ENCODE measurements around the gene MGLL.
"Not testable (repeated sequence)": the region's sequence is repeated elsewhere in the genome, so short reads cannot be mapped to it uniquely, and the experiment has no call there.

MGLL gene

GRCh38 chr3:127711021-127711695 lies 111.2 kb downstream of the MGLL start:
- in situ Hi-C loops (cut with MboI; ENCODE audit: low sequenced_read_pairs) = no loop called here

GRCh38 chr3:127710155-127710941 lies 112.0 kb downstream of the MGLL start:
- in situ Hi-C loops (cut with MboI; ENCODE audit: low sequenced_read_pairs) = no loop called here

DNA sequence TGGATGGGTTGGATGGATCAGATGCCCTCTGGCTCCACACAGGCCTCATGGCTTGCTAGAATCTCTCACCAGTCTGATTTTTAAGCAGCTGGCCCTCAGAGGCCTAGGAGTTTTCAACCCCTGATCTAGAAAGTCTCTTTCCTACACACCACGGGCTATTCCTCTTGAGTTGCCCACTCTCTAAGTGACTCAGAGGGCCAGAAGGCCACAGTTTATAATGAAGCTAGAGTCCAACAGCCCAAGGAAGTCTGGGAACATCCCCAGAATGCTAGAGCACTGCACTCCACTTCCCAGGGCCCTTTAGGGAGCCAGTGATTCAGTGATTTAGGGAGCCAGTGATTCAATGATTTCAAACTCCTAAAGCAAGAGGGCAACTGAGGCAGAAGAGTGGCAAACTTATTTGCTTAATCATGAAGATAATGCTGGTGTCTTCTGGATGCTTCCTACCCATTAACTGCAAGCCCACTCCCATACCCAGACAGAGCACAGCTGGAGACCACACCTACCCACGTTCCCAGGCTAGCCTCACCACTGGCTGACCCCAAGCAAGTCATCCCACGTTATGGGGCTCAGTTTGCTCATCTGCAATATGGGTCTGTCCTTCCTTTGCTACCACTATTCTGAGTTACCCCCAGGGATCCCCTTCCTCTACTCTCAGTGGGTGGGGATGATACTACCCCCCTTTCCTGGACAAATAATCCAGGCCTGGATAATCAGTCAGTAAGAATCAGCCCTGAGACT lies 112.8 kb downstream of the MGLL start:
- in situ Hi-C loops (cut with MboI; ENCODE audit: low sequenced_read_pairs) = no loop called here

GRCh38 chr3:127708837-127709236 lies 113.5 kb downstream of the MGLL start:
- in situ Hi-C loops (cut with MboI; ENCODE audit: low sequenced_read_pairs) = no loop called here

DNA sequence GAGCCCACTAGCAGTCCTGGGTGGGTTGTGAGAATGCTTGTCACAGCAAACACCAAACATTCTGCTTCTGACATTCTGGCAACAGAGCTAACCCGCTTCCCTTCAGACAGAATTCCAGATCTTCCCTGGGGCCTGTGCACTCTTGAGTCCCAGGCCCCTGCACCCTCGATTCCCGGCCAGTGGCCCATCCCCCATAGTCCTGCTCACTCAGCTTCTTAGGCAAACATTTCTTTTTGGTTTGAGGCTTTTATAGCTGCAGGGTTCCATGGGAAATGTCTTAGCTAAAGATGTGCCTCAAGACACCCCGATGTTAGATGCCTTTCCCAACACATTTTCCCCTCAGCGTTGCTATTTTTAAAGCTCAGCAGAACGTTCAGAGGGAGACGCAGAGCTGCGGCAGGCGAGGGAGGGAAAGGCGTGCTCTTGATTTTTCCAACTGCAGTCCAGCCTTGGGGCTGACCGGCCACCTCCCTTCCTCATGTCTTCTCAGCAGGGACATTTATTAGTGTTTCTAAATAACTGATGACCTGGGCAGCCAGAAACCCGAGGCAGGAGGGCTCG lies 114.4 kb downstream of the MGLL start:
- in situ Hi-C loops (cut with MboI; ENCODE audit: low sequenced_read_pairs) = no loop called here

- in situ Hi-C loops (cut with MboI; ENCODE audit: low sequenced_read_pairs) = no loop called here
Measured at GRCh38 chr3:127706785-127707351, 115.4 kb downstream of the MGLL start.

GRCh38 chr3:127706312-127706711 lies 116.0 kb downstream of the MGLL start:
- in situ Hi-C loops (cut with MboI; ENCODE audit: low sequenced_read_pairs) = no loop called here

DNA sequence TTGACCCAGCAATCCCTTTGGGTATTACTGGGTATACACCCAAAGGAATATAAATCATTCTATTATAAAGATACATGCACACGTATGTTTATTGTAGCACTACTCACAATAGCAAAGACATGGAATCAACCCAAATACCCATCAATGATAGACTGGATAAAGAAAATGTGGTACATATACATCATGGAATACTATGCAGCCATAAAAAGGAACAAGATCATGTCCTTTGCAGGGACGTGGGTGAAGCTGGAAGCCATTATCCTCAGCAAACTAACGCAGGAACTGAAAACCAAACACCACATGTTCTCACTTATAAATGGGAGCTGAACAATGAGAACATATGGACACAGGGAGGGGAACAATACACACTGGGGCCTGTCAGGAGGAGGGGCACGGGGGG lies 117.5 kb downstream of the MGLL start:
- in situ Hi-C loops (cut with MboI; ENCODE audit: low sequenced_read_pairs) = not testable (repeated sequence)

DNA sequence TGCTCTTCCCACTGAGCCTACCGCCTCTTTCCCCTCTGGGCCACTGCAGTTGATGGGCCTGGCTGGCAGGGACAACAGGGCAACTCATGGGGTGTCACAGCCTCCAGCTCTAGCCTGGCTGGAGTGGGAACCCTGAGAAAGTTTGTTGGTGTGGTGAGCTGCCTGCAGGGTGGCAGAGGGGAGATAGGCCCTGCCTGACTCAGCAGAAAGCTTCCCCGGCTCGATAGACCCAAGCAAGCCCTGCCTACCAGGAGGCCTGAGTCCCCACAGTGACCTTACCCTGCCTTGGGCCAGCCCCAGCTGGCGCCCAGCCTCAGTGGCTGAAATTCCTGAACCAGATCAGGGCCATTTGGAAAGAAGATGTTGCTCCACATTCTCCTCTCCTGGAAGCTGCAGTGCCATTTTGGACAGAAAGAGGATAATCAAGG lies 120.2 kb downstream of the MGLL start:
- in situ Hi-C loops (cut with MboI; ENCODE audit: low sequenced_read_pairs) = no loop called here

- in situ Hi-C loops (cut with MboI; ENCODE audit: low sequenced_read_pairs) = no loop called here
Measured at GRCh38 chr3:127701280-127701911, 120.9 kb downstream of the MGLL start.

DNA sequence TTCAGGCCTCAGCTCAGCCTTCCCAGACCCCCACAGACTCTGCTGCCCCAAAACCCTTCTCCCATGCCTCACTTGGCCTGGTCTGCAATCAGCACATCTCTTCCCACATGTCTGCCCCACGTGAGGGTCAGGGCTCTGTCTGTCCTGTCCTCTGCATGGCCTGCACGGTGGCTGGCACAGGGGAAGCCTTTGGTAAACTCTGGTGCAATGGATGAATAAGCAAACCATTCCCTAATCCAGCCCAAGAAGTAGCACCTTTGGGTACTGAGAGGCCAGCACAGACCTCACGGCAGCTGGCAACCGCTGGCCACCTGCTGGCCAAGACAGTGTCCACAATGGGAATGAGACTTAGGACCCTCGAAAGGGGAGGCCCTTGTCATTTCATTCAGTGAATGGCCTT lies 121.9 kb downstream of the MGLL start:
- in situ Hi-C loops (cut with MboI; ENCODE audit: low sequenced_read_pairs) = no loop called here

DNA sequence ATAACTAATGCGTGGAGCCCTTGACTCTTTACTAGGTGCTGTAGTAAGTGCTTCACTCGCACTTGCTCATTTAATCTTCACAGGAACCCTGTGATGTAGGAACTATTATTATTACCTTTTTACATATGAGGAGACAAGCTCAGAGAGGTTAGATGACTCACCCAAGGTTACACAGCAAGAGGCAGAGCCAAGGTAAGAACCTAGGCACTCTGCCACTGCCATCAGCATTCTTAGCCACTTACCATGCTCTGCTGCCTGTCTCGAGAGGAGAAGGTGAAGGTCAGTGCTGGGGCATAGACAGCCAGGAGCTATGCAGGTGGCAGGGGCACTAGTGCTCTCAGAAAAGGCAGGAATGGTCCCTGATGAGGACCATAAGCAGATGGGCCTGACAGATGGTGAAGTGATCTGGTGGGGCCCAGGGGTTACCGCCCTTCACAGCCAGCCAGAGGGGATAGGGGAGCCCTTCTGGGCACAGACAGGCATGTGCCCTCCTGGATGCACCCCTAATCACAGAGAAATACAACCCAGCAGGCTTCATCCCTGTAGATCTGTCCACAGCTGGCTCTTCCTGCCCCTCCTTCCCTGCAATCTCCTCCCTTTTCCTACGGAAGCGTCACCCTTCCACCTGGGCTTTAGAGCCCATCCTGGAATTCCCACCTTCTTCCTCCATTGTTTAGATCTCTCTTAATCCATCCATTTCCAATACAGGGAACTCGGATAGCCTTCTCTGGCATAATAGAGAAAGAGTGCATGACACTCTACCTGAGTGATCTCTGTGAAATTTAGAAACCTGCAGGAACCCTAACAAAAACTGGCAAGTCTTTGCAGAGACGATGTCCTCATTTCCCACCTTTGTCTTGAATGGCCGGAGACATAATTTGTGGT lies 122.7 kb downstream of the MGLL start:
- in situ Hi-C loops (cut with MboI; ENCODE audit: low sequenced_read_pairs) = no loop called here

DNA sequence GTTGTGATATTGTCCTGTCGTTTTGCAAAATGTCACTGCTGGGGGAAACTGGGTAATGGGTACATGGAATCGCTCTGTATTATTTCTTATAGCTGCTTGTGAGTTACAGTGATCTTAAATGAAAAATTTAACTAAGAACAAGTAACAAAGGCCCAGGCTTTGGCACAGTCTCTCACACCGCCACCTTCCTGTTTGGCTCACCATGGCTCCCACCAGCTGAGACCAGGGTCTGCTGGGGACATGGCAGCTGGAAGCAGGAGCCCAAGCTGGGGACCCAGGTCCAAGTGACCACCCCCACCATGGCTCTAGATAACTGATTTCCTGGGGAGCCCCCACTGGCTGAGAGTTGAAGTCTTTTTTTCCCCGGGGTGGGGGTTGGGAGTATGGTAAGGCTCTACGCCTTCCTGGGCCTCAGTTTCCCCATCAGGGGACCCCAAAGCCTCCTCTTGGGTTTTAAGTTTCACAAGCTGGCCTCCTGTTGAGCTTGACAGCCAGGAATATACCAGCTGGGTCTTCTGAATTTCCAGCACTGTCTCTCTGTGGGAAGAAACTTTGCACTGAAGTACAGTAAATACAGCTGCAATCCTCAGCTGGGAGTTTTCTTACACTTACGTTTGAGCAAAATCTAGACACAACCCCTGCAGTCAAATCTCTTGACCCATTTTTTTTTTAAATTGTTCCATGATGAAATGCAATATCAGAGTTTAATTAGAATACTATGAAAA lies 123.5 kb downstream of the MGLL start:
- in situ Hi-C loops (cut with MboI; ENCODE audit: low sequenced_read_pairs) = no loop called here

DNA sequence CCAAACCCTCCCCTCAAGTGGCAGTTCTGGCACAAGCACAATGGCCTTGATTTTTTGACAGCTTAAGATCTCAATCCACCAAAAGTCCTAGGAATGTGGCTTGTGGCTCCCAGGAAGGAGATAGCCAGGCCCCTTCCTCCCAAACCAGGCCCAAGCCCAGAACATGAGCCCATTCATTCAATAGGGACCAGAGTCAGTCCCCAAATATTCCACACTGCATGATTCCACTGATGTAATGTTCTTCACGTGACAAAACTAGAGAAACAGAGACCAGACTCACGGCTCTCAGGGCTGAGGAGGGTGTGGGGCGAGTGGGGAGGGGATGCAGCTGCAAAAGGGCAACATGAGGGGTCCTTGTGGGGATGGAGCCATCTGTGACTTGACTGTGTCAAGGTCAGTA lies 124.0 kb downstream of the MGLL start:
- in situ Hi-C loops (cut with MboI; ENCODE audit: low sequenced_read_pairs) = no loop called here

DNA sequence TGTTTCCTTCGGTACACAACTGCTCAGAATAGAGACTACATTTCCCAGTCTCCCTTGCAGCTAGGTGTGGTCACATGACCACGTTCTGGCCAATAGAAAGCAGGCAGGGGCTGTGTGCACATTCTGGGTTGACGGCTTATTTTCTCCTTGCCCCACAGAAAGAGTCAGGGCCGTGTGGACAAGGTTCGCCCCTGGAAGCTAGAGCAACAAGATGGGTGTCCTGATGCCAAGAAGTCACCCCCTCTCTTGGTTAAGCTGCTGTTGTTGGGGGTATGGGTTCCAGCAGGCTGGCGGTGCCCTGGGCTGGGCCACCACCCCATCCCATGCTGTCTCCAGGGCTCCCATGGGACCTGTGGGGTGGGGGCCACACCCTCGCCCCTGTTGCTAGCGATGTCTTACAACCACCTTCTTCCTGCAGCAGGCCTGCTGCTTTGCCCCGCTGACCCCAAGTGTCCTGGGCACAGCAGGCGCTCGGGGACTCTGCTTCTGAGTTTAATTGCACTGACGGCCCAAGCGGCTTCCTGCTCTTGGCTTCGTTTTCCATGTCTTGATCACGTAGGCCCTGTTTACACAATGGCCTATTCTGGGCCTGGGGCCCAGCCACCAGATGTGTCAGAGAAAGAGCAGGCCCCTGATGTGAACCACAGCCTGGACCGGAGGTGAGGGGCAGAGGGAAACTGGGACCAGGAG lies 124.6 kb downstream of the MGLL start:
- in situ Hi-C loops (cut with MboI; ENCODE audit: low sequenced_read_pairs) = no loop called here

GRCh38 chr3:127694467-127695215 lies 127.7 kb downstream of the MGLL start:
- in situ Hi-C loops (cut with MboI; ENCODE audit: low sequenced_read_pairs) = no loop called here

DNA sequence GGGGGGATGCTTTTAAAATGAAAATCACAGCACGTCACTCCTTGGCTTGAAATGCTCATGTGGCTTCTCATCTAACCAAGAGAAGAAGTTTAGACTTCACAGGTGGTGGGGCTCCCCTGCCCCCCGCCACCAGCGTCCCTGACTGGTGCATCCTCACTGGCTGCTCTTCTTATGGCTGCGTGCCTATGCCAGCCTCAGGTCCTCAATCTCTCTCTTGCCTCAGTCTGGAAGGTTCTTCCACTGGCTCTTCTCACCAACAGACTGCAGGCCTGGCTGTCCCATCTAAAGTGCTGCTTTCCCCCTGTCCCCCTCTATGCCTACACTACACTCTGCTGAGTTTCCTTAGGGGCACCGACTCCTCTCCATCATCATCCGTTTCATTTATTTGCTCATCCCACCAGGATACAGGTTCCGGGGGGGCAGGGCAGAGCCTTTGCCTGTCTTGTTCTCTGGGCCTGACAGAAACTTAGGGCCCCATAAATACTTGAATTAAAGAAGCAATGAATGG lies 128.9 kb downstream of the MGLL start:
- in situ Hi-C loops (cut with MboI; ENCODE audit: low sequenced_read_pairs) = no loop called here
